GM12878 (cell line): Measurements from ENCODE around the gene IGF2R. TPM values are rescaled to one million over a fixed set of nuclear protein-coding genes. Genes with fewer than 3 reads are reported as not detected.

Experiments used
- ATAC-seq: fragments of 200-7000 bp; cut with Tn5 transposase; 3 replicates; pipeline ENCODE4 v1.9.1; 2020; ENCODE audit warnings: mild to moderate bottlenecking, moderate library complexity
- BruUV-seq: library from RNA; stranded (reverse); fragments of 400-500 nt; replicated peaks from 2 replicates; lab custom pipeline; 2021; lab: Mats Ljungman, UMichigan
- CTCF ChIA-PET: fragments of 300-600 bp; sonication (Branson Sonifier 250); formaldehyde crosslinking; extraction: SDS; loops from one replicate; lab custom pipeline; 2021; ENCODE audit warnings: inconsistent platforms; lab: Yijun Ruan, JAX
- POLR2A ChIA-PET: fragments of 350-600 bp; formaldehyde crosslinking; extraction: SDS; loops from one replicate; lab custom pipeline; 2021; ENCODE audit warnings: inconsistent platforms; lab: Charles Lee
- RAD21 ChIA-PET: fragments of 300-600 bp; sonication (Branson Sonifier 250); formaldehyde crosslinking; loops from one replicate; lab custom pipeline; 2023; ENCODE audit warnings: antibody characterized with exemption; ENCODE audit not compliant: unreplicated experiment; lab: Charles Lee
- SMC1A ChIA-PET: fragments of 300-600 bp; sonication (Branson Sonifier 250); formaldehyde crosslinking; loops from one replicate; lab custom pipeline; 2023; ENCODE audit not compliant: unreplicated experiment, uncharacterized antibody; lab: Charles Lee
- DNase-seq: peaks from one replicate; pipeline ENCODE4 v3.0.0-alpha.2; 2011; ENCODE audit warnings: low read depth, low spot score
- FAIRE-seq: peaks from 3 replicates; lab custom pipeline; 2011; peaks lifted over from hg19 to GRCh38; lab: Jason Lieb, UNC
- H2AFZ ChIP-seq: 2 replicates; pipeline ENCODE4 v1.6.0; 2011; ENCODE audit warnings: low read depth, low read length, control low read depth; ENCODE audit not compliant: control insufficient read depth
- H3K27ac ChIP-seq: 2 replicates; pipeline ENCODE4 v1.5.1; 2011; ENCODE audit warnings: control low read depth; ENCODE audit not compliant: control insufficient read depth, insufficient read depth
- H3K27me3 ChIP-seq, 2 experiments: replicated peaks in 1 of 2; 2 replicates each; pipeline versions ENCODE4 v1.6.0 to v1.6.1; 2011; ENCODE audit warnings: low read length in 1 of 2; ENCODE audit not compliant: control insufficient read depth in 2 of 2, insufficient read depth in 2 of 2
- H3K36me3 ChIP-seq, 2 experiments: 2 replicates each; pipeline ENCODE4 v1.5.1; 2011; ENCODE audit warnings: low read length in 1 of 2; ENCODE audit not compliant: control insufficient read depth in 2 of 2, insufficient read depth in 2 of 2
- H3K4me1 ChIP-seq: 2 replicates; pipeline ENCODE4 v1.6.1; 2011; ENCODE audit warnings: mild to moderate bottlenecking, low read length, moderate library complexity, mixed read lengths; ENCODE audit not compliant: control insufficient read depth, insufficient read depth
- H3K4me2 ChIP-seq: 2 replicates; pipeline ENCODE4 v1.6.0; 2011; ENCODE audit warnings: control low read depth; ENCODE audit not compliant: control insufficient read depth, insufficient read depth
- H3K4me3 ChIP-seq: fragments of 200-600 bp; sonication (generic); 2 replicates; pipeline ENCODE4 v1.5.1; 2016
- H3K79me2 ChIP-seq: 2 replicates; pipeline ENCODE4 v1.6.0; 2011; ENCODE audit warnings: low read length; ENCODE audit not compliant: control insufficient read depth, insufficient read depth
- H3K9ac ChIP-seq: 2 replicates; pipeline ENCODE4 v1.8.0; 2011; ENCODE audit warnings: low read length, control low read depth, mixed read lengths; ENCODE audit not compliant: control insufficient read depth, insufficient read depth
- H3K9me3 ChIP-seq: replicated peaks from 3 replicates; pipeline ENCODE4 v1.5.1; 2011; ENCODE audit warnings: mild to moderate bottlenecking, low read length; ENCODE audit not compliant: control insufficient read depth, insufficient read depth
- H4K20me1 ChIP-seq: 2 replicates; pipeline ENCODE4 v1.6.0; 2011; ENCODE audit not compliant: control insufficient read depth, insufficient read depth
- BCL11A ChIP-seq: IDR thresholded peaks from 2 replicates; pipeline ENCODE4 v1.6.1; 2011; ENCODE audit warnings: low read depth, low read length
- BHLHE40 ChIP-seq, 2 experiments: fragments of 450-650 bp in 1 of 2; IDR thresholded peaks; 2 replicates each; pipeline ENCODE4 v1.6.1; 2011 to 2017; ENCODE audit warnings: low read depth in 2 of 2, borderline replicate concordance in 1 of 2, improper control_type of control experiment in 1 of 2, low read length in 1 of 2, mild to moderate bottlenecking in 1 of 2
- CBFB ChIP-seq: IDR thresholded peaks from 2 replicates; pipeline ENCODE4 v1.6.1; 2016; ENCODE audit warnings: antibody characterized with exemption, low read depth
- EP300 ChIP-seq, 2 experiments: fragments of 150-350 bp in 1 of 2; IDR thresholded peaks; 2 replicates each; pipeline ENCODE4 v1.6.1; 2011 to 2012; ENCODE audit warnings: low read depth in 2 of 2, low read length in 2 of 2, borderline replicate concordance in 1 of 2, improper control_type of control experiment in 1 of 2, inconsistent platforms in 1 of 2; ENCODE audit not compliant: control insufficient read depth in 1 of 2
- HDGF ChIP-seq: fragments of 450-650 bp; IDR thresholded peaks from 2 replicates; pipeline ENCODE4 v1.6.1; 2016; ENCODE audit warnings: antibody characterized with exemption
- NFXL1 ChIP-seq: fragments of 450-650 bp; IDR thresholded peaks from 2 replicates; pipeline ENCODE4 v1.6.1; 2017; ENCODE audit warnings: antibody characterized with exemption, mild to moderate bottlenecking, borderline replicate concordance
- RELA ChIP-seq: fragments of 450-650 bp; IDR thresholded peaks from 2 replicates; pipeline ENCODE4 v1.8.0; 2014; ENCODE audit warnings: borderline replicate concordance; ENCODE audit not compliant: partially characterized antibody
- RUNX3 ChIP-seq: IDR thresholded peaks from 2 replicates; pipeline ENCODE4 v1.6.1; 2012; ENCODE audit warnings: low read length, inconsistent platforms
- SKIL ChIP-seq: fragments of 450-650 bp; IDR thresholded peaks from 2 replicates; pipeline ENCODE4 v1.6.1; 2017; ENCODE audit warnings: mild to moderate bottlenecking, low read depth, inconsistent platforms; ENCODE audit not compliant: poor library complexity, severe bottlenecking
- TARDBP ChIP-seq: IDR thresholded peaks from 2 replicates; pipeline ENCODE4 v1.6.1; 2016; ENCODE audit warnings: borderline replicate concordance
- ZNF384 ChIP-seq: IDR thresholded peaks from 2 replicates; pipeline ENCODE4 v1.6.1; 2012; ENCODE audit warnings: low read depth, mild to moderate bottlenecking, low read length, improper control_type of control experiment, borderline replicate concordance
- WGBS: methylation state at CpG from one replicate; pipeline ENCODE4 v1.1.6; 2016; ENCODE audit warnings: low lambda C conversion rate; ENCODE audit not compliant: insufficient replicate concordance, insufficient coverage; ENCODE audit errors: missing lambda C conversion rate; 5-methylcytosine and 5-hydroxymethylcytosine counted together
- in situ Hi-C: fragments of 300-500 bp; cut with MboI; formaldehyde crosslinking; loops from 9 replicates; pipeline ENCODE4 v1.14.3; 2018; ENCODE audit warnings: mixed read lengths
- intact Hi-C: fragments of 100-400 bp; cut with micrococcal nuclease; formaldehyde crosslinking; loops from one replicate; pipeline ENCODE4 v1.14.2; 2022; ENCODE audit not compliant: unreplicated experiment
- polyA plus RNA-seq, 11 experiments: library from polyadenylated mRNA; depleted of rRNA in 4 of 11; unstranded in 6 of 11; stranded (reverse) in 5 of 11; fragments of >200 nt; fragmentation: Nextera tagmentation in 4 of 11; fragmentation: Illumina TruSeq in 1 of 11; extraction: Ambion mirVana in 4 of 11; extraction: Trizol in 1 of 11; gene quantifications; 1 replicate in 1 of 11; 2 replicates in 10 of 11; pipeline versions ENCODE4 v1.2.1 to v1.2.3, GENCODE V29; 2011 to 2016; ENCODE audit warnings: inconsistent platforms in 2 of 11, missing spikeins in 2 of 11, low read depth in 1 of 11
- total RNA-seq, 4 experiments: library from RNA; depleted of rRNA in 3 of 4; stranded (reverse); fragments of >200 nt in 3 of 4; fragmentation: Illumina TruSeq in 1 of 4; extraction: Trizol in 1 of 4; gene quantifications; 2 replicates each; pipeline versions ENCODE4 v1.2.1 to v1.2.3, GENCODE V29; 2013 to 2021
- TF ChIP-seq, protein P1 (sequence below): fragments of 450-650 bp; IDR thresholded peaks from 2 replicates; pipeline ENCODE4 v1.6.1; 2017; ENCODE audit warnings: mild to moderate bottlenecking
- TF ChIP-seq, protein P2 (sequence below): fragments of 450-650 bp; IDR thresholded peaks from 2 replicates; pipeline ENCODE4 v1.6.1; 2018; ENCODE audit warnings: mild to moderate bottlenecking, low read depth, moderate library complexity; ENCODE audit not compliant: partially characterized antibody

IGF2R gene
- total and polyA plus RNA-seq, 10 of the 15 experiments (the other 5 are each of a cell fraction or from before 2014, with no cell fraction given), result 1.00 to 40.1 (median 16.8) TPM

DNA sequence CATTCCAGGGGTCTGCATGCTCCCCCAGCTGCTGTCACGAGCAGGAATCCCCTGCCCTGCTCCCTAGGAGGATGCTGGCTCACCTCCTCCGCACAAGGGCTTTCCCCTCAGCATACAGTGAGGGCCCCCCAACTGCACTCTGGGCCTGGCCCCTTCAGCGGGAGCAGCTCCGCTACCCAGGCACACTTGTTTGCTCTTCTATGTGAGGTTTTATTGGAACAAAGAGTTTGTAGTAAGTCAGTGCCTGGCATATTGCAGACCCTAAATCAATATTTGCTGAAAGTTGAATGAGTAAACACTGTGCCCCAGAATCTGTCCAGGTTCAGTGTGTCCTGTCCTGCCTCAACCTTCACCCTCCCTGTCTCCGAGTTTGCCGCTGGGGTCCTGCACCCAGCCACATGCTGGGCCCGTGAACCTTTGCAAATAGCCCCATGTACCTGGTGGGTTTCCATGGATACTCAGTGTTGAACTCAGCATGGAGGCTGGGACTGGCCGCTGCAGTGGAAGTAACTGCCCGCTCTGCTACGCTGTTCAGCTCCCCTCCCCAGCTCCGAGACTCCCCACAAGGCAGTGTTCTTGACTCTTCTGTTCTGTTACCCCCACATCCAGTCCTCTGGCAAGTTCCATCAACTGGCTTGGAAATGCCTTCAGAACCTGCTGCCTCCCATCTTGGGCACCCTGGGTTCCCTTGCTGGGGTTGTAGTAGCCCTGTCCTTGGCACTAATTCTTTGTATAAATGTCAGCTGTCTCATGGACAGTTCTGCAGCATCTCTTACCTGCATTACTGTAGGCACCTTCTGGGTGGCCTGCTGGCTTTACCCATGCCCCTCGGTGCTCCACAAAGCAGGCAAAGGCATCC, 168.5 kb downstream of the IGF2R start:
- ATAC-seq (no peak), DNase-seq (no peak), FAIRE-seq (no peak)
- no TSS peak for BruUV-seq
- WGBS, result 48% methylated on average over 12 of the region's 12 CpGs
- H3K79me2 ChIP-seq, result no peaks in the 10 kb centered on the region
- H3K9ac ChIP-seq, result no peak overlapping the region
- H3K4me2 ChIP-seq, result no peak overlapping the region
- no peaks in the 10 kb centered on the region for H3K9me3 ChIP-seq
- H3K27me3 ChIP-seq, result no peaks in the 10 kb centered on the region; a peak in 1 of 4 replicates
- RAD21 ChIA-PET, result interaction anchor here (0.6 to 1.7 kb wide), 8 partner anchors 114 to 318 kb away, joined by 3 to 16 read pairs (median 4); no protein-coding TSS in a partner anchor
- no peak overlapping the region for H2AFZ ChIP-seq
- no peak overlapping the region for H3K4me3 ChIP-seq
- H3K27ac ChIP-seq, result no peak overlapping the region
- no peaks in the 10 kb centered on the region for H4K20me1 ChIP-seq
- no peak for TF ChIP-seq TARDBP
- no peak for TF ChIP-seq RELA
- no peak for TF ChIP-seq HDGF
- TF ChIP-seq BHLHE40 (IDR thresholded peaks at IDR 0.05; ENCODE audit: borderline replicate concordance in 1 of 2, low read depth in 2 of 2, low read length in 1 of 2), result no peak
- no peak for TF ChIP-seq ZNF384
- no peak for TF ChIP-seq CBFB
- TF ChIP-seq, protein P1, sequence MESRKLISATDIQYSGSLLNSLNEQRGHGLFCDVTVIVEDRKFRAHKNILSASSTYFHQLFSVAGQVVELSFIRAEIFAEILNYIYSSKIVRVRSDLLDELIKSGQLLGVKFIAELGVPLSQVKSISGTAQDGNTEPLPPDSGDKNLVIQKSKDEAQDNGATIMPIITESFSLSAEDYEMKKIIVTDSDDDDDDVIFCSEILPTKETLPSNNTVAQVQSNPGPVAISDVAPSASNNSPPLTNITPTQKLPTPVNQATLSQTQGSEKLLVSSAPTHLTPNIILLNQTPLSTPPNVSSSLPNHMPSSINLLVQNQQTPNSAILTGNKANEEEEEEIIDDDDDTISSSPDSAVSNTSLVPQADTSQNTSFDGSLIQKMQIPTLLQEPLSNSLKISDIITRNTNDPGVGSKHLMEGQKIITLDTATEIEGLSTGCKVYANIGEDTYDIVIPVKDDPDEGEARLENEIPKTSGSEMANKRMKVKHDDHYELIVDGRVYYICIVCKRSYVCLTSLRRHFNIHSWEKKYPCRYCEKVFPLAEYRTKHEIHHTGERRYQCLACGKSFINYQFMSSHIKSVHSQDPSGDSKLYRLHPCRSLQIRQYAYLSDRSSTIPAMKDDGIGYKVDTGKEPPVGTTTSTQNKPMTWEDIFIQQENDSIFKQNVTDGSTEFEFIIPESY, result no peak
- TF ChIP-seq BCL11A, result no peak
- no peak for TF ChIP-seq EP300 (IDR thresholded peaks at IDR 0.05; ENCODE audit: borderline replicate concordance in 1 of 2, control insufficient read depth in 1 of 2, low read depth in 2 of 2, low read length in 2 of 2)
- no peak for TF ChIP-seq SKIL
- TF ChIP-seq RUNX3, result no peak
- TF ChIP-seq NFXL1, result no peak
- TF ChIP-seq, protein P2, sequence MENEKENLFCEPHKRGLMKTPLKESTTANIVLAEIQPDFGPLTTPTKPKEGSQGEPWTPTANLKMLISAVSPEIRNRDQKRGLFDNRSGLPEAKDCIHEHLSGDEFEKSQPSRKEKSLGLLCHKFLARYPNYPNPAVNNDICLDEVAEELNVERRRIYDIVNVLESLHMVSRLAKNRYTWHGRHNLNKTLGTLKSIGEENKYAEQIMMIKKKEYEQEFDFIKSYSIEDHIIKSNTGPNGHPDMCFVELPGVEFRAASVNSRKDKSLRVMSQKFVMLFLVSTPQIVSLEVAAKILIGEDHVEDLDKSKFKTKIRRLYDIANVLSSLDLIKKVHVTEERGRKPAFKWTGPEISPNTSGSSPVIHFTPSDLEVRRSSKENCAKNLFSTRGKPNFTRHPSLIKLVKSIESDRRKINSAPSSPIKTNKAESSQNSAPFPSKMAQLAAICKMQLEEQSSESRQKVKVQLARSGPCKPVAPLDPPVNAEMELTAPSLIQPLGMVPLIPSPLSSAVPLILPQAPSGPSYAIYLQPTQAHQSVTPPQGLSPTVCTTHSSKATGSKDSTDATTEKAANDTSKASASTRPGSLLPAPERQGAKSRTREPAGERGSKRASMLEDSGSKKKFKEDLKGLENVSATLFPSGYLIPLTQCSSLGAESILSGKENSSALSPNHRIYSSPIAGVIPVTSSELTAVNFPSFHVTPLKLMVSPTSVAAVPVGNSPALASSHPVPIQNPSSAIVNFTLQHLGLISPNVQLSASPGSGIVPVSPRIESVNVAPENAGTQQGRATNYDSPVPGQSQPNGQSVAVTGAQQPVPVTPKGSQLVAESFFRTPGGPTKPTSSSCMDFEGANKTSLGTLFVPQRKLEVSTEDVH, result no peak
- POLR2A ChIA-PET, result no interaction called here
- CTCF ChIA-PET, result interaction anchor here (0.9 to 4.2 kb wide), 13 partner anchors 9 to 399 kb away, joined by 3 to 49 read pairs (median 4); no protein-coding TSS in a partner anchor
- in situ Hi-C loops (no loop called here), intact Hi-C loops (loop anchor here (10.0 kb wide), 1 partner anchor 527 kb away; the partner anchor contains the start of gene LPA)
- no peaks in the 10 kb centered on the region for H3K36me3 ChIP-seq
- H3K4me1 ChIP-seq, result no peaks in the 10 kb centered on the region
- SMC1A ChIA-PET, result interaction anchor here (1.4 to 2.9 kb wide), 5 partner anchors 274 to 382 kb away, joined by 3 to 23 read pairs (median 6); no protein-coding TSS in a partner anchor
